H1 (cell line): ENCODE results near the gene LOXL4. TPM values are rescaled to one million over a fixed set of nuclear protein-coding genes. Genes with fewer than 3 reads are reported as not detected.

Experiments used
- CTCF ChIA-PET: fragments of 300-600 bp; sonication (Branson Sonifier 250); formaldehyde crosslinking; loops from one replicate; lab custom pipeline; 2021; ENCODE audit not compliant: partially characterized antibody; lab: Charles Lee
- POLR2A ChIA-PET: fragments of 300-600 bp; sonication (Branson Sonifier 250); formaldehyde crosslinking; loops from one replicate; lab custom pipeline; 2021; ENCODE audit warnings: inconsistent platforms; ENCODE audit not compliant: partially characterized antibody; lab: Charles Lee
- DNase-seq, 2 experiments: peaks; one replicate each; pipeline versions ENCODE4 v3.0.0 to v3.0.0-alpha.2; 2010 to 2022; ENCODE audit warnings: low spot score in 2 of 2, low read depth in 1 of 2, mixed read lengths in 1 of 2
- FAIRE-seq: peaks from 2 replicates; lab custom pipeline; 2011; peaks lifted over from hg19 to GRCh38; lab: Jason Lieb, UNC
- H2AFZ ChIP-seq: 2 replicates; pipeline ENCODE4 v1.8.1; 2012; ENCODE audit warnings: low read length, inconsistent platforms
- H2AK5ac ChIP-seq: 2 replicates; pipeline ENCODE4 v1.6.1; 2013; ENCODE audit warnings: low read depth, low read length
- H2BK120ac ChIP-seq: replicated peaks from 2 replicates; pipeline ENCODE3; 2013; ENCODE audit warnings: low read depth, low read length, inconsistent platforms
- H2BK12ac ChIP-seq: 2 replicates; pipeline ENCODE4 v1.6.1; 2013; ENCODE audit warnings: low read depth, low read length
- H2BK15ac ChIP-seq: 2 replicates; pipeline ENCODE4 v1.6.1; 2013; ENCODE audit warnings: low read length
- H2BK20ac ChIP-seq: 2 replicates; pipeline ENCODE4 v1.6.1; 2013; ENCODE audit warnings: low read length
- H2BK5ac ChIP-seq: 2 replicates; pipeline ENCODE4 v1.6.1; 2013; ENCODE audit warnings: low read depth, low read length
- H3K14ac ChIP-seq: 2 replicates; pipeline ENCODE4 v1.6.1; 2013; ENCODE audit warnings: inconsistent platforms; ENCODE audit not compliant: insufficient read length
- H3K18ac ChIP-seq: 2 replicates; pipeline ENCODE4 v1.6.1; 2013; ENCODE audit warnings: low read length; ENCODE audit errors: extremely low read depth
- H3K23ac ChIP-seq: 2 replicates; pipeline ENCODE4 v1.6.1; 2013; ENCODE audit warnings: inconsistent platforms; ENCODE audit not compliant: insufficient read length
- H3K23me2 ChIP-seq: 2 replicates; pipeline ENCODE4 v1.6.1; 2013; ENCODE audit warnings: low read depth, low read length
- H3K27ac ChIP-seq: 2 replicates; pipeline ENCODE4 v1.6.1; 2011; ENCODE audit warnings: low read depth, low read length, inconsistent platforms
- H3K27me3 ChIP-seq, 4 experiments: replicated peaks in 1 of 4; 1 replicate in 1 of 4; 2 replicates in 3 of 4; pipeline versions ENCODE4 v1.6.1 to v1.8.1; 2011 to 2013; ENCODE audit warnings: low read length in 3 of 4, mild to moderate bottlenecking in 3 of 4, inconsistent platforms in 2 of 4, mixed read lengths in 2 of 4, moderate library complexity in 1 of 4; ENCODE audit not compliant: control insufficient read depth in 3 of 4, insufficient read depth in 3 of 4; ENCODE audit errors: extremely low read depth in 1 of 4
- H3K36me3 ChIP-seq, 4 experiments: 2 replicates each; pipeline versions ENCODE4 v1.6.1 to v1.8.1; 2011 to 2013; ENCODE audit warnings: mild to moderate bottlenecking in 4 of 4, low read length in 3 of 4, moderate library complexity in 2 of 4, control low read depth in 1 of 4, inconsistent platforms in 1 of 4; ENCODE audit not compliant: insufficient read depth in 4 of 4, control insufficient read depth in 2 of 4
- H3K4ac ChIP-seq: replicated peaks from 2 replicates; pipeline ENCODE3; 2013; ENCODE audit warnings: low read length, low read depth, mixed read lengths, inconsistent platforms; ENCODE audit not compliant: insufficient read length
- H3K4me1 ChIP-seq, 4 experiments: replicated peaks in 1 of 4; 1 replicate in 1 of 4; 2 replicates in 3 of 4; pipeline versions ENCODE4 v1.6.1 to v1.8.1; 2011 to 2013; ENCODE audit warnings: low read length in 3 of 4, inconsistent platforms in 2 of 4, mixed read lengths in 1 of 4; ENCODE audit not compliant: insufficient read depth in 4 of 4, control insufficient read depth in 3 of 4
- H3K4me2 ChIP-seq, 2 experiments: 2 replicates each; pipeline versions ENCODE4 v1.6.1 to v1.8.1; 2011 to 2013; ENCODE audit warnings: low read depth in 2 of 2, low read length in 2 of 2, control low read depth in 1 of 2, inconsistent platforms in 1 of 2, mild to moderate bottlenecking in 1 of 2; ENCODE audit not compliant: insufficient read depth in 1 of 2
- H3K4me3 ChIP-seq, 4 experiments: fragments of 200-600, 300-600 bp in 1 of 4; sonication (generic), shearing (Covaris generic), sonication (Bioruptor Twin) in 1 of 4; 2 replicates each; pipeline versions ENCODE4 v1.5.1 to v1.8.1; 2011 to 2016; ENCODE audit warnings: low read length in 4 of 4, low read depth in 3 of 4, control low read depth in 2 of 4, inconsistent platforms in 2 of 4, mild to moderate bottlenecking in 2 of 4, mixed read lengths in 1 of 4, moderate library complexity in 1 of 4; ENCODE audit not compliant: insufficient read depth in 2 of 4; ENCODE audit errors: extremely low read depth in 1 of 4
- H3K56ac ChIP-seq: replicated peaks from 2 replicates; pipeline ENCODE3; 2013; ENCODE audit warnings: low read depth, mild to moderate bottlenecking, mixed read lengths, low read length, inconsistent platforms; ENCODE audit not compliant: insufficient read length
- H3K79me1 ChIP-seq: 2 replicates; pipeline ENCODE4 v1.6.1; 2013; ENCODE audit warnings: low read depth, low read length, control low read depth
- H3K79me2 ChIP-seq, 2 experiments: 2 replicates each; pipeline versions ENCODE4 v1.6.1 to v1.8.1; 2012 to 2013; ENCODE audit warnings: low read length in 2 of 2, mild to moderate bottlenecking in 2 of 2, inconsistent platforms in 1 of 2; ENCODE audit not compliant: insufficient read depth in 2 of 2, control insufficient read depth in 1 of 2
- H3K9ac ChIP-seq, 4 experiments: replicated peaks in 1 of 4; 1 replicate in 1 of 4; 2 replicates in 3 of 4; pipeline versions ENCODE4 v1.6.1 to v1.8.1; 2011 to 2013; ENCODE audit warnings: low read depth in 3 of 4, low read length in 3 of 4, control low read depth in 2 of 4, mild to moderate bottlenecking in 2 of 4, moderate library complexity in 2 of 4, inconsistent platforms in 1 of 4; ENCODE audit errors: extremely low read depth in 1 of 4
- H3K9me3 ChIP-seq, 2 experiments: 2 replicates each; pipeline versions ENCODE4 v1.6.1 to v1.8.1; 2012 to 2013; ENCODE audit warnings: mild to moderate bottlenecking in 2 of 2, moderate library complexity in 2 of 2, control low read depth in 1 of 2, inconsistent platforms in 1 of 2, low read depth in 1 of 2, low read length in 1 of 2, mixed read lengths in 1 of 2; ENCODE audit not compliant: insufficient read depth in 2 of 2
- H4K20me1 ChIP-seq, 2 experiments: replicated peaks in 1 of 2; 2 replicates each; pipeline versions ENCODE3 to v1.8.1; 2011 to 2013; ENCODE audit warnings: inconsistent platforms in 2 of 2, low read length in 2 of 2, mild to moderate bottlenecking in 1 of 2; ENCODE audit not compliant: insufficient read depth in 2 of 2, control insufficient read depth in 1 of 2
- H4K5ac ChIP-seq: 2 replicates; pipeline ENCODE4 v1.6.1; 2013; ENCODE audit warnings: low read length, low read depth, mixed read lengths, inconsistent platforms; ENCODE audit not compliant: insufficient read length
- H4K8ac ChIP-seq: 2 replicates; pipeline ENCODE4 v1.8.0; 2013; ENCODE audit warnings: mild to moderate bottlenecking, moderate library complexity, low read length, inconsistent platforms; ENCODE audit not compliant: insufficient read depth; ENCODE audit errors: extremely low read depth
- H4K91ac ChIP-seq: replicated peaks from 2 replicates; pipeline ENCODE3; 2013; ENCODE audit warnings: low read length, mixed read lengths, inconsistent platforms; ENCODE audit not compliant: insufficient read length
- CEBPB ChIP-seq: IDR thresholded peaks from 2 replicates; pipeline ENCODE4 v1.6.1; 2012; ENCODE audit warnings: low read depth, low read length
- GABPA ChIP-seq: IDR thresholded peaks from 2 replicates; pipeline ENCODE4 v1.6.1; 2011; ENCODE audit warnings: mild to moderate bottlenecking, low read length, moderate library complexity, borderline replicate concordance; ENCODE audit not compliant: insufficient read depth
- KDM1A ChIP-seq: fragments of 200-600, 300-600 bp; sonication (generic); IDR thresholded peaks from 2 replicates; pipeline ENCODE4 v1.7.1; 2016; ENCODE audit warnings: mild to moderate bottlenecking, low read length, borderline replicate concordance
- SP4 ChIP-seq: IDR thresholded peaks from 2 replicates; pipeline ENCODE4 v1.6.1; 2012; ENCODE audit warnings: low read length, inconsistent platforms
- WGBS, 2 experiments: shearing (Covaris generic) in 1 of 2; methylation state at CpG; one replicate each; pipeline versions ENCODE4 v1.1.6 to v1.1.7; 2013 to 2015; ENCODE audit warnings: low lambda C conversion rate in 2 of 2, mixed read lengths in 2 of 2, inconsistent platforms in 1 of 2, low coverage in 1 of 2, missing lambda C conversion rate in 1 of 2; ENCODE audit not compliant: insufficient replicate concordance in 2 of 2, insufficient coverage in 1 of 2, insufficient read length in 1 of 2; ENCODE audit errors: extremely low coverage in 1 of 2, missing lambda C conversion rate in 1 of 2; 5-methylcytosine and 5-hydroxymethylcytosine counted together
- polyA plus RNA-seq, 7 experiments: library from polyadenylated mRNA; depleted of rRNA in 3 of 7; stranded (reverse) in 5 of 7; unstranded in 2 of 7; fragments of >200 nt in 5 of 7; fragments of 200-250 nt in 2 of 7; gene quantifications; 1 replicate in 5 of 7; 2 replicates in 1 of 7; 4 replicates in 1 of 7; pipeline versions ENCODE4 v1.2.1 to v1.2.3, GENCODE V29; 2011 to 2013; ENCODE audit warnings: missing spikeins in 2 of 7, mixed read lengths in 2 of 7
- total RNA-seq: library from RNA; stranded (reverse); fragmentation: NEBNext Ultra II Directional; extraction: Animal tissue kit (Norgen Biotek cat#: 25700); gene quantifications from 2 replicates; pipeline ENCODE4 v1.2.1, GENCODE V29; 2021
- TF ChIP-seq, protein P1 (sequence below): IDR thresholded peaks from 2 replicates; pipeline ENCODE4 v1.6.1; 2011; ENCODE audit warnings: low read length, improper control_type of control experiment

Gene LOXL4
- total and polyA plus RNA-seq, 2 of the 8 experiments (the other 6 are each of a cell fraction or from before 2014, with no cell fraction given): 0.13 to 0.27 TPM

GRCh38 chr10:98268694-98269431 lies 869 bp upstream of the LOXL4 start:
- H2BK20ac ChIP-seq: no peak overlapping the region
- H2BK15ac ChIP-seq: no peak overlapping the region
- H3K18ac ChIP-seq: no peak overlapping the region; the same call in 1 of the 2 replicates
- POLR2A ChIA-PET: interaction anchor here (0.9 kb wide), 1 partner anchor 20 kb away, joined by 4 read pairs; no protein-coding TSS in a partner anchor
- peak overlapping the region; percentile 71 to 89 for H3K4me2 ChIP-seq
- H3K27me3 ChIP-seq: peaks cover 0 to 12% (median 5%) of the 10 kb centered on the region in 4 experiments; a peak in 4 of 7 replicates
- no peak overlapping the region for H3K27ac ChIP-seq
- no peak overlapping the region for H3K56ac ChIP-seq
- peaks cover 2% of the 10 kb centered on the region; the same call in 1 of the 2 replicates for H3K23me2 ChIP-seq
- H3K4ac ChIP-seq: no peak overlapping the region
- H3K4me1 ChIP-seq: peaks cover 0 to 16% (median 9%) of the 10 kb centered on the region in 4 experiments; a peak in 6 of 7 replicates
- no peak overlapping the region for H2BK12ac ChIP-seq
- no peak overlapping the region for H2AK5ac ChIP-seq
- H4K8ac ChIP-seq: no peak overlapping the region
- no peaks in the 10 kb centered on the region for H4K20me1 ChIP-seq
- WGBS, 2 experiments: 37% methylated on average over 13 of the region's 17 CpGs; no CpG with 5 or more reads in 1 of the 2 experiments
- H2AFZ ChIP-seq: peak overlapping the region; percentile 90; the same call in 1 of the 2 replicates
- no peak for DNase-seq
- FAIRE-seq: no peak
- no peak overlapping the region for H3K14ac ChIP-seq
- no peaks in the 10 kb centered on the region for H3K36me3 ChIP-seq
- no peak overlapping the region for H3K9ac ChIP-seq
- H3K23ac ChIP-seq: no peak overlapping the region
- no peaks in the 10 kb centered on the region for H3K79me1 ChIP-seq
- no peaks in the 10 kb centered on the region for H3K9me3 ChIP-seq
- no peak overlapping the region for H2BK120ac ChIP-seq
- CTCF ChIA-PET: interaction anchor here (0.6 to 3.8 kb wide), 15 partner anchors 11 to 157 kb away, joined by 3 to 24 read pairs (median 4); no protein-coding TSS in a partner anchor
- TF ChIP-seq, protein P1, sequence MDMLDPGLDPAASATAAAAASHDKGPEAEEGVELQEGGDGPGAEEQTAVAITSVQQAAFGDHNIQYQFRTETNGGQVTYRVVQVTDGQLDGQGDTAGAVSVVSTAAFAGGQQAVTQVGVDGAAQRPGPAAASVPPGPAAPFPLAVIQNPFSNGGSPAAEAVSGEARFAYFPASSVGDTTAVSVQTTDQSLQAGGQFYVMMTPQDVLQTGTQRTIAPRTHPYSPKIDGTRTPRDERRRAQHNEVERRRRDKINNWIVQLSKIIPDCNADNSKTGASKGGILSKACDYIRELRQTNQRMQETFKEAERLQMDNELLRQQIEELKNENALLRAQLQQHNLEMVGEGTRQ: no peak
- TF ChIP-seq SP4: no peak
- TF ChIP-seq CEBPB: no peak
- peak; percentile 93 for TF ChIP-seq KDM1A
- TF ChIP-seq GABPA: no peak
- no peak overlapping the region for H4K91ac ChIP-seq
- H3K4me3 ChIP-seq: peak overlapping the region; percentile 45 to 67 (median 56)
- H4K5ac ChIP-seq: no peak overlapping the region
- no peaks in the 10 kb centered on the region for H3K79me2 ChIP-seq
- no peak overlapping the region for H2BK5ac ChIP-seq
